Measurements from ENCODE around the gene ITPR3. TPM values are rescaled to one million over a fixed set of nuclear protein-coding genes. Genes with fewer than 3 reads are reported as not detected.

Gene ITPR3
- total RNA-seq, 1 donor from 2014 or later: 17.7 TPM

- no peak overlapping the region for H3K4me2 ChIP-seq (ENCODE audit: low read length)
- Mint-ChIP-seq H3K9me3 (ENCODE audit: unreplicated experiment) (no peaks in the 10 kb centered on the region), H3K27ac (ENCODE audit: unreplicated experiment) (no peak overlapping the region), H3K27me3 (ENCODE audit: low read depth, unreplicated experiment) (peaks cover 3% of the 10 kb centered on the region), H3K4me1 (ENCODE audit: low read depth, unreplicated experiment) (peaks cover 8% of the 10 kb centered on the region), H3K36me3 (ENCODE audit: low read depth, unreplicated experiment) (peaks cover 7% of the 10 kb centered on the region), H3K4me3 (ENCODE audit: unreplicated experiment) (peak overlapping the region; percentile 57)
- H3K4me1 ChIP-seq (ENCODE audit: insufficient read depth, low read length): no peaks in the 10 kb centered on the region
- no peak for FAIRE-seq
- H3K9me3 ChIP-seq (ENCODE audit: insufficient read depth, low read depth, low read length): no peaks in the 10 kb centered on the region
- H3K4me3 ChIP-seq (ENCODE audit: insufficient read depth, low read depth, low read length): no peak overlapping the region
- no peak for DNase-seq (ENCODE audit: low read depth)
- no peak overlapping the region for H2AFZ ChIP-seq (ENCODE audit: low read depth, low read length)
- TF ChIP-seq CTCF (IDR thresholded peaks at IDR 0.05; ENCODE audit: insufficient read depth, low read depth, low read length) (no peak), EZH2 (IDR thresholded peaks at IDR 0.05; ENCODE audit: insufficient read depth, low read length) (no peak)
- H3K27me3 ChIP-seq (ENCODE audit: insufficient read depth, low read length): no peaks in the 10 kb centered on the region
- no peaks in the 10 kb centered on the region for H4K20me1 ChIP-seq (ENCODE audit: insufficient read depth, low read length)
- H3K36me3 ChIP-seq (ENCODE audit: insufficient read depth, low read length): no peaks in the 10 kb centered on the region
- H3K79me2 ChIP-seq (ENCODE audit: insufficient read depth, low read length): no peaks in the 10 kb centered on the region
- H3K27ac ChIP-seq (ENCODE audit: low read depth, low read length): no peak overlapping the region
- no peak overlapping the region for H3K9ac ChIP-seq (ENCODE audit: low read length)
Measured at GRCh38 chr6:33654831-33655554, 33.9 kb downstream of the ITPR3 start.

- Mint-ChIP-seq H3K36me3 (ENCODE audit: low read depth, unreplicated experiment) (peaks cover 11% of the 10 kb centered on the region), H3K27me3 (ENCODE audit: low read depth, unreplicated experiment) (peaks cover 3% of the 10 kb centered on the region), H3K27ac (ENCODE audit: unreplicated experiment) (no peak overlapping the region), H3K4me3 (ENCODE audit: unreplicated experiment) (no peak overlapping the region), H3K4me1 (ENCODE audit: low read depth, unreplicated experiment) (peaks cover 8% of the 10 kb centered on the region), H3K9me3 (ENCODE audit: unreplicated experiment) (no peaks in the 10 kb centered on the region)
- Histone ChIP-seq H3K9me3 (ENCODE audit: insufficient read depth, low read depth, low read length) (no peaks in the 10 kb centered on the region), H2AFZ (ENCODE audit: low read depth, low read length) (no peak overlapping the region), H3K27me3 (ENCODE audit: insufficient read depth, low read length) (no peaks in the 10 kb centered on the region), H3K27ac (ENCODE audit: low read depth, low read length) (no peak overlapping the region), H3K36me3 (ENCODE audit: insufficient read depth, low read length) (no peaks in the 10 kb centered on the region), H3K4me3 (ENCODE audit: insufficient read depth, low read depth, low read length) (no peak overlapping the region), H4K20me1 (ENCODE audit: insufficient read depth, low read length) (no peaks in the 10 kb centered on the region), H3K79me2 (ENCODE audit: insufficient read depth, low read length) (no peaks in the 10 kb centered on the region), H3K4me2 (ENCODE audit: low read length) (no peak overlapping the region), H3K9ac (ENCODE audit: low read length) (no peak overlapping the region), H3K4me1 (ENCODE audit: insufficient read depth, low read length) (no peaks in the 10 kb centered on the region)
- FAIRE-seq (no peak), DNase-seq (ENCODE audit: low read depth) (no peak)
- TF ChIP-seq EZH2 (IDR thresholded peaks at IDR 0.05; ENCODE audit: insufficient read depth, low read length) (no peak), CTCF (IDR thresholded peaks at IDR 0.05; ENCODE audit: insufficient read depth, low read depth, low read length) (no peak)
Measured at GRCh38 chr6:33656844-33657243, 35.7 kb downstream of the ITPR3 start.

GRCh38 chr6:33658982-33659689 lies 38.0 kb downstream of the ITPR3 start:
- Mint-ChIP-seq H3K9me3 (ENCODE audit: unreplicated experiment) (no peaks in the 10 kb centered on the region), H3K4me1 (ENCODE audit: low read depth, unreplicated experiment) (peaks cover 8% of the 10 kb centered on the region), H3K36me3 (ENCODE audit: low read depth, unreplicated experiment) (peaks cover 11% of the 10 kb centered on the region), H3K4me3 (ENCODE audit: unreplicated experiment) (no peak overlapping the region), H3K27me3 (ENCODE audit: low read depth, unreplicated experiment) (peaks cover 3% of the 10 kb centered on the region), H3K27ac (ENCODE audit: unreplicated experiment) (no peak overlapping the region)
- Histone ChIP-seq H3K27me3 (ENCODE audit: insufficient read depth, low read length) (no peaks in the 10 kb centered on the region), H3K9me3 (ENCODE audit: insufficient read depth, low read depth, low read length) (no peaks in the 10 kb centered on the region), H2AFZ (ENCODE audit: low read depth, low read length) (no peak overlapping the region), H3K9ac (ENCODE audit: low read length) (no peak overlapping the region), H3K36me3 (ENCODE audit: insufficient read depth, low read length) (no peaks in the 10 kb centered on the region), H3K4me3 (ENCODE audit: insufficient read depth, low read depth, low read length) (no peak overlapping the region), H3K4me1 (ENCODE audit: insufficient read depth, low read length) (no peaks in the 10 kb centered on the region), H3K27ac (ENCODE audit: low read depth, low read length) (no peak overlapping the region), H4K20me1 (ENCODE audit: insufficient read depth, low read length) (no peaks in the 10 kb centered on the region), H3K4me2 (ENCODE audit: low read length) (no peak overlapping the region), H3K79me2 (ENCODE audit: insufficient read depth, low read length) (no peaks in the 10 kb centered on the region)
- DNase-seq (ENCODE audit: low read depth): no peak
- no peak for FAIRE-seq
- TF ChIP-seq EZH2 (IDR thresholded peaks at IDR 0.05; ENCODE audit: insufficient read depth, low read length) (no peak), CTCF (IDR thresholded peaks at IDR 0.05; ENCODE audit: insufficient read depth, low read depth, low read length) (no peak)
